Measurements from ENCODE around the gene SIM1.
A peak's percentile ranks its signal among the peaks of the same experiment; 100 is the strongest.

The SIM1 gene, protein sequence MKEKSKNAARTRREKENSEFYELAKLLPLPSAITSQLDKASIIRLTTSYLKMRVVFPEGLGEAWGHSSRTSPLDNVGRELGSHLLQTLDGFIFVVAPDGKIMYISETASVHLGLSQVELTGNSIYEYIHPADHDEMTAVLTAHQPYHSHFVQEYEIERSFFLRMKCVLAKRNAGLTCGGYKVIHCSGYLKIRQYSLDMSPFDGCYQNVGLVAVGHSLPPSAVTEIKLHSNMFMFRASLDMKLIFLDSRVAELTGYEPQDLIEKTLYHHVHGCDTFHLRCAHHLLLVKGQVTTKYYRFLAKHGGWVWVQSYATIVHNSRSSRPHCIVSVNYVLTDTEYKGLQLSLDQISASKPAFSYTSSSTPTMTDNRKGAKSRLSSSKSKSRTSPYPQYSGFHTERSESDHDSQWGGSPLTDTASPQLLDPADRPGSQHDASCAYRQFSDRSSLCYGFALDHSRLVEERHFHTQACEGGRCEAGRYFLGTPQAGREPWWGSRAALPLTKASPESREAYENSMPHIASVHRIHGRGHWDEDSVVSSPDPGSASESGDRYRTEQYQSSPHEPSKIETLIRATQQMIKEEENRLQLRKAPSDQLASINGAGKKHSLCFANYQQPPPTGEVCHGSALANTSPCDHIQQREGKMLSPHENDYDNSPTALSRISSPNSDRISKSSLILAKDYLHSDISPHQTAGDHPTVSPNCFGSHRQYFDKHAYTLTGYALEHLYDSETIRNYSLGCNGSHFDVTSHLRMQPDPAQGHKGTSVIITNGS

DNA sequence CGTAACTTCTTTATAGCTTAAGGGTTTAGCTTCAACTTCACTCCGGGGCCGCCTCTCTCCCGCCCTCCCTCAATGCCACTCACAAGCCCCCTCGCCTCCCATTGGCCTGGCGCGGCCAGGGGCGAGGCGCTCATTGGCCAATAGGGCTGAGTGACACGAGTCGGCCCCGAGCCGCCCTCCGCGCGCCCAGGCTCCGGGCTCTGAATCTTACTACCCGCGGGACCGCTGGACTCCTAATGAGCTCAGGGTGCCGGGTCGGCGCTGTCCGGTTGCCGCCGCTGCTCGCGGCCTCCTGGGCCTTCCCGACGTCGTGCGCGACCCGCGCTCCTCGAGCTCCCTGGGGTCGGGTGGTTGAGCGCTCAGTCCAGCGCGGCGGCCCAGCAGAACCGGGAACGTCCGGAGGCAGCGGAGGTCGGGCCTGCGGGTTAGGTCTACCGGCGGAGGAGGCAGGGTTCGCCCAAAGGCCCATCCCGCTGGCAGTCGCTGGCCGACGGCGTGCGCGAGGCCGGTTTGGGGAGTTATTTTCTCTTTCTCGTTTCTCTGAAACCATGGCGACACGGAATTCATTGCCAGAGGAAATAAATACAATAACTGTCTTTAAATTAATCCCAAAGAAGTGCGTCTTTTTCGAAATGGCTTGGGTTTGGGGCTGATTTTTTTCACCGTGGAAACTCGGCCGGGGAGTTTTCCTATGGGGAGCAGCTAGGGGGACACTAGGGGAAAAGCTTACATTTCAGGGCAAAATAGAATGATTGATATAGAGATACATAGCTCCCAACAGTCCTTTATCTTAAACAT is at the start of gene SIM1:
Gene SIM1 (minus strand): TSS at position 19 of the 798 bp plus-strand sequence. CDS start 1,453 bp downstream, outside the sequence.
- no peak for DNase-seq

- no peak for DNase-seq
Observed at GRCh38 chr6:100512203-100512862, 47.6 kb upstream of the SIM1 start.

DNA sequence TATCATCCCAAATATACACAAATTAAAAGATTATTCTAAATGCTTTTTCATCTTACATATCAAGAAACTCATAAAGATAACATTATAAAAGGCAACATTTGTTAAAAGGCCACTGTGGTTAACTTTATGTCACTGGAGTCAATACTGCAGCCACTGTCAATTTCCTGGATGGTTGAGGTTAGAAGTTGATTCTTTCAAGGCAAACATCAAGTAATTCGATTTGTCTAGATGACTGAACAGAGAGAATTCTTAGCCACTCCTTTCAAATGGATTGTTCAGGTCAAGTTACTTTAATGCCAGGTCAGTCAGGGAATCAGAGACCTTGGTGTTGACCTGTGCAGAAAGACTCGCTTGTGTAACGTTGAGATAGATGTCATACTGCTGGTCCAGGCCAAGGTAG is 44.4 kb upstream of the SIM1 start:
- no peak for DNase-seq

- no peak for DNase-seq
Observed at GRCh38 chr6:100506651-100507050, 41.9 kb upstream of the SIM1 start.

GRCh38 chr6:100504786-100505737 is 40.3 kb upstream of the SIM1 start:
- DNase-seq, result no peak

GRCh38 chr6:100503043-100503705 is 38.5 kb upstream of the SIM1 start:
- no peak for DNase-seq

GRCh38 chr6:100493206-100493888 is 28.6 kb upstream of the SIM1 start:
- DNase-seq, result no peak

GRCh38 chr6:100491952-100492670 is 27.4 kb upstream of the SIM1 start:
- no peak for DNase-seq

DNA sequence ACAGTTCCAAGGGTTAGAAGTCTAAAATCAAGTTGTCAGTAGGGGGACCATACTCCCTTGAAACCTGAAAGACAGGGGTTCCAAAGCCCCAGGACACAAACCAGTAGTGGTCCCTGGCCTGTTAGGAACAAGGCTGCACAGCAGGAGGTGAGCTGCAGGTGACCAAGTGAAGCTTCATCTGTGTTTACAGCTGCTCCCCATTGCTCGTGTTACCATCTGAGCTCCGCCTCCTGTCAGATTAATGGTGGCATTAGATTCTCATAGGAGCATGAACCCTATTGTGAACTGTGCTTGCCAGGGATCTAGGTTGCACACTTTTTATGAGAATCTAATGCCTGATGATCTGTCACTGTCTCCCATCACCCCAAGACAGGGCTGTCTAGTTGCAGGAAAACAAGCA is 25.3 kb upstream of the SIM1 start:
- no peak for DNase-seq

- no peak for DNase-seq
Observed at GRCh38 chr6:100488244-100488643, 23.5 kb upstream of the SIM1 start.

DNA sequence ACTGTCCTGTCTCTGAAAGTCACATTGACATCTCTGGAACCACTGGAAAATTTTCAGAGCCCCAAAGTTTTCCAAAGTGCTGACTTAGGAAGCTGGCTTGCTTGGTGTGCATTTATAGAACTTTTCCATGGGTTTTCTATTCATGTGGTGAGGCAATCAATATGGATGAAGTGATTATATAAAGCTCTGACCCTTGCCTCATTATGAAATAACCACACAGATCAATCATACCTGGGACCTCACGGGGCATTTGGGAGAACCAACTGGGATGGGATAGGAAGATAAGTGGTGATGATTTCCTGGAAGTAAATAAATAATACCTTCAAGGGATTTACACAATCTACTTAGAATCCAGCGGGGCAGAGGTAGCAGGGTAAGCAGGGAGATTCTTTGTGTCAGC is 22.9 kb upstream of the SIM1 start:
- DNase-seq, result no peak

- DNase-seq, result no peak
Observed at GRCh38 chr6:100485268-100485667, 20.5 kb upstream of the SIM1 start.

- DNase-seq, result no peak
Observed at GRCh38 chr6:100484474-100484873, 19.8 kb upstream of the SIM1 start.

DNA sequence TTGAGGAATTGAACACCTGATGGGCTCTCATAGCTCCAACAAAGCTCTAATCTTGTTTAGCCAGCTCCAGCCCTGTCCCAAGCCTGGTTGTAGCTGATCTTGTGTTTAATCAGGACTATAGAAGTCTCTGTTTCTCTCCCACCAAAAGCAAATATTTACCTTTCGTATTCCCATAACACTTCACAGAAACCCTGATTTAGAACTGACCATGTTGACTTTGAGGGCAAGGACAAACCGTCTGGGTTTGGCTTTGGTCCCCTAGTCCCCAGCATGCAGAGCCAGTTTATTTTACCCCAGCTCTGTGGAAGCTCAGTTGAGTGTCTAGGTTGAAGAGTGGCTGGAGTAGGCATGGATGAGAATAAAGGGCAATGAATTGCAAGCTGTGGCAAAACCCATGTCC is 18.0 kb upstream of the SIM1 start:
- no peak for DNase-seq

DNA sequence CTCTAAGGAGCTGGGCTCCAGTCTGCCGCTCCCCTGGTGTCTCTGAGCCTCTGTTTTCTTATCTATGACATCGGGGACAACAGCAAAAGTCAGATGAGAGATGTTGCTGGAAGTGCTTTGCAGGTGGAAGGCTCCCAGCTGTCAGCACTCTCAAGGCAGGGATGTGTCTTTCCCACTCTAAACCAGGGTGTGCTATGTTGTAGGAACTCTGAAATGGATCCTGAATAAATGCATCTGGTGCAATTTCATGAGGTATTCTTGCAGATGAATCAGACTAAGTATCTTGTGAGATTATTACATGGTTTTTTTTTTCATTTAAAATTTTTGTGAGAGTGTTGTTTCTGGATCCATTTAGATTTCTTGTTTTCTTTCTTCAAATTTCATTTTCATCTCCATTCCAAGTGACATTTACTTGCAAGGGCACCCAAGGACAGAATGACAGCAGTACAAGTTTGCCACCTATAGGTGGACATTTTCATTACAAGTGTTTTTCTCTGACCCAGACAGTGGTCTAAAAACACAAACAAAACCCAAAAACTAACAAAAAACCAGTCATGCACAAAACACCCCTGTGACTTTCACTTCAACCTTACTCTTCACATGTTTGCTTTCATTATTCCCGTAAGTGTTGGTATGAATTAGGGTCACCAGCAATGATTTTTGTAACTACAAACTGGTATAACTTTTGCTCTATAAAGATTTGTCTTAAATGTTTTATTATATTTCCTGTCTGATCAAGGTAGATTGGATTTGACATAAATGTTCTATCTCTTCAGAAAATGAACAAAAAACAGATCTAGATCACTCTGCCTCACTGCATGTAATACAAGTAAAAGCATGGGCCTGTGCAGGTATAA is 14.7 kb upstream of the SIM1 start:
- peak; percentile 20 for DNase-seq

DNA sequence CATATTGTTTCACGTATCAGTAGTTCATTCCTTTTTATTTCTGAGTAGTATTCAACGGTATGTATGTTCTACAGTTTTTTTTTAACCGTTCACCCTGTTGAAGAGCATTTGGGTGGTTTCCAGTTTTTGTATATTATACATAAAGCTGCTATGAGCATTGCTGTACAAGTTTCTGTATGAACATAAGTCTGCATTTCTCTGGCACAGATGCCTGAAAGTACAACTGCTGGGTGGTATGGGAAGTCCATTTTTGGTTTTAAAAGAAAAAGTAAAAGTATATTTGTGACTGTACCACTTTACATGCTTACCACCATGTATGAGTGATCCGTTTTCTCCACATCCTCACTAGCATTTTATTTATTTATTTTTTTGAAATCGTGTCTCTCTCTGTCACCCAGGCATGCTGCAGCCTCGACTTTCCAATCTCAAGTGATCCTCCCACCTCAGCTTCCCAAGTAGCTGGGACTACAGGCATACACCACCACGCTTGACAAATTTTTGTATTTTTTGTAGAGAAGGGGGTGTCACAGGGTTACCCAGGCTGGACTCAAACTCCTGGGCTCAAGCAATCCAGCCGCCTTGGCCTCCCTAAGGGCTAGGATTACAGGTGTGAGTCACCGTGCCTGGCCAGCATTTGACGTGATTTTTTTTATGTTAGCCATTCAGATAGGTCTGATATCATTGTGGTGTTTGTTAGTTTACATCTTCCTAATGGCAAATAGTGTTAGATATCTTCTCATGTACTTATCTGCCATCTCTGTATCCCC is 11.0 kb upstream of the SIM1 start:
- DNase-seq, result no peak

GRCh38 chr6:100473182-100473581 is 8.5 kb upstream of the SIM1 start:
- no peak for DNase-seq

- DNase-seq, result no peak
Observed at GRCh38 chr6:100472674-100473073, 8.0 kb upstream of the SIM1 start.
